Iris pigment epithelial cell (primary cell): ENCODE data around the gene OGFOD3.
"Not testable (repeated sequence)": the region's sequence is repeated elsewhere in the genome, so short reads cannot be mapped to it uniquely, and the experiment has no call there.

Experiments
- DNase-seq: peaks from one replicate; pipeline ENCODE4 v3.0.0-alpha.2; 2011; ENCODE audit warnings: low read depth

Gene OGFOD3

DNA sequence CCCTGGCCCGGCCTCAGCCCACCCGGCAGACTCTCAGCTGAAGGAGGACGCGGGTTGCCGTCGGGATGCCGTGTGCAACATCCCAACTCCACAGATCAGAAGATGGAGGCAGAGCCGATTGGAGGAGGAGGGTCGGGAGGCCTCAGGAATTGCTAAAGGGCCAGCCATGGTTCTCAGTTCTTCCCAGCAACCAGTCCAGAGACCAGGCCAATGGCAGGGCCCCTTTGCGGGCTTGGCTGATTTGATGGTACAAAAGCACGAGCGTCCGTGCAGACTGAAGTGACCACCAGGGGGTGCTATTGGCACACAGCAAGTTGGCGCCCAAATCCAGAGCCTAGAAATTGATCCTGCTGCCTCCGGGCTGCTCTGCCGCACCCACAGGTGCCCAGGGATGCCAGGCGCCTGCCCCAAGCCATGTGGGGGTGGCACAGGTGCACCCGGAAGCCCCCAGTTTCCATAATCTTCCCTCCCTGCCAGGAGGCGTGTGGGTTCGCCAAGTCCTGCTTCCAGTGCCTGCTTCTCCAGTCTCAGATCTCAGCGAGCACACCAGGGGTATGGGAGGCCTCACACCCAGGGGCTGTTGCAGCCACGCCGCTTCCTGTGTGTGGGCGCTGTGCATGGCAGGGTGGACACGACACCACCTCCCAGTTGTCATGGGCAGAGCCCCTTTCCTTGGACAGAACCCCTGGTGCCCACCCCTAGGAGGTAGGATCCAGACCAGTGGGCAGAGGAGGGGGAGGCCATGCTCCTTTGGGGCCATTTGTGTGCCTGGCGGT, 66.5 kb downstream of the OGFOD3 start:
- DNase-seq: peak; percentile 87

DNA sequence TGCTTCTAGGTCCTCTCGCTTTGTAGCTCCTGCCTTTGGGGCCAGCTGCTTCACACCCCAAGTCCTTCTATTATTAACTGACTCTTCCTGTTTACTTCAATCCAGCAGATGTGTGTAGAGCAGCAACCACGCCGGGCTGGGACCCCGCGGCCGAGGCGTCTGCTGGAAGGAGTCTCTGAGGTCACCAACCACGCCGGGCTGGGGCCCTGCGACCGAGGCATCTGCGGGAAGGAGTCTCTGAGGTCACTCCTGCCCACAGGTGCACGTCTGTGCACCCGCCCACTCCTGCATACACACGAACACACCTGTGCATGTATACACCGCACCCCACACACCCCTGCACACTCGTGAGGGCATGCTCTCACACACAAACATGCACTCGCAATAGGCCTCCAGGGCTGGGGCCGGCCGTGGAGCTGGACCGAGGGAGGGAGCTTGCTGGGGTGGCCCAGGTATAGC, 67.1 kb downstream of the OGFOD3 start:
- DNase-seq: no peak

DNA sequence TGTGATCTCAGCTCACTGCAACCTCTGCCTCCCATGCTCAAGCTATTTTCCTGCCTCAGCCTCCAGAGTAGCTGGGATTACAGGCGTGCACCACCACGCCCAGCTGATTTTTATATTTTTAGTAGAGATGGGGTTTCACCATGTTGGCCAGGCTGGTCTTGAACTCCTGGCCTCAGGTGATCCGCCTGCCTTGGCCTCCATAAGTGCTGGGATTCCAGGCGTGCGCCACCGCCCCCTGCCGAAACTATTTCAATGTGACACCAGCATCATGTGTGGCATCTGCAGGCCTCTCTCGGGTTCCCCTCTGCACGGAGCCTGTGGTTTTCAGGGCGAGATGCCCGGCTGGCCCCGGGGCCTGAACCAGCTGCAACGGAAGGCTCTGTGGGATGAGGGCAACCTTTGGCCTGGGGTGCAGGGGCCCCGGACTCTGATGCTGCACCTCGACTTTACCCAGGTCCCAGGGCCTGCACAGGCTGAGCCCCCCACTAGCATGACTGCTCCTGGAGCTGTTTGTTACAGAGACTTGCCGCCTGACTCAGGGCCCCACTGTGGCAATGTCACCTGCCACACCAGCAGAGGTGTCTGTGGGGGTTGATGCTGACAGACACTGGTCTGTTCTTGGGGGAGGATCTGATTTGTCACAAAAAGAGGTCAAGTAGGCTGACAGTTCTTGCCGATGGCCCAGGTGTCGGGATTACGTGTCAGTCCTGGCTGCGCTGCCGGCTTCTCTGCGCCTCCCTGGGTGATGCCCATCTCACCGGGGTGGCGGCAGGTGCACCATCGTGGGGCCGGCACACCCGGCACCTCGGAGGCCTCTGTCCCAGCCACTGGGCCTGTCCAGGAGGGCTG, 68.0 kb downstream of the OGFOD3 start:
- no peak for DNase-seq

DNA sequence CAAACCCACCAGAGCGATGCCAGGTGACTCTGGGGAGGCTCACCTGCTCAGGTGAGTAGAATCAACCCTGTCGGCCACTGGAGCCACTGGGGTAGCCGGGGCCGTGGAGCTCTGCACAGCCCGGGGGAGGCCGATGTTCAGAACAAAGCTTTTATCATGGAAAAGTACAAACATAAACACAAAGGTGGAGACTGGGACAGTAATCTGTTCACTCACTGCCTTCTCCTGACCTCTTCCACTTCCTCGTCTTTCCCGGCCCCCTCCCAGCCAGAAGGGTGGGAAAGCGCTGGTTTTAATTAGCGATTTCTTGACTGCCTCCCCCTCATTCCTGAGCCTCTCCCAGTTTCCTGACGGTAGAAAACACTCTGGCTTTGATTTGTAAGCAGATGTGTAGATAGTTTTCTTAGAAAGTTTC, 69.1 kb downstream of the OGFOD3 start:
- no peak for DNase-seq

DNA sequence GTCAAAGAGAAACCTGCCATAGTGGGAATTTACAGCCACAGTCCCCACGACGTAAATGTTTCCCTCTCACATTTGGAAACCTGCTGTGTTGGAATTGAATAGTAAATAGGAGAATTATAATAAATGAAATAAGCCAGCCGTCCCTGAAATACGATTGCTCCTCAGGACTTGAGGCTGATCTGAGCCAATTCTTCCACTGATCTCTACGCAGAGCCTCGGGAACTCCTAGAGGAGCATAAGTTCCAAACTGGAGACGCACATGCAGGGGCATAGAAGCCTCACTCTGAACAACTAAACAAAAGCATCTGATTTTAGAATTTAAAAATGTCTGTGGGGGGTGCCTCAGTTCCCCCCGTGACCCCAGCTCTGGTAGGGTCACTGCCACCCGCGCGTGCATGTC, 69.5 kb downstream of the OGFOD3 start:
- DNase-seq: no peak

DNA sequence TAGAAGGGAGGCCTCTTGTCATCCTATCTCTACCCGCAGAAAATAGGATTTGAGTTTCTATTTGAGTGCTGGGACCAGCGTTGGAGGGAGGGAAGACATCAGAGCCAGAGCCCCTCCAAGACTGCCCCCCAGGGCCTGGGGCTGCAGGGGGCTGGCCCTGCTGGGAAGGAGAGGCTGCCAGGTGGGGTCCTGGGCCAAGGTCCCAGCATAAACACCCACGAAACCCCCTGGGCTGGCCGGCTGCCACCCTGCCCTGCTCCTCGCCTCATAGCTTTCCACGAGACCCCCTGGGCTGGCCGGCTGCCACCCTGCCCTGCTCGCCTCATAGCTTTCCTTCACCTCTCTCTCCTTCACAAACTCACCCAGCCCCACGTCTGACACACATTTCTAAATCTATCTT, 70.0 kb downstream of the OGFOD3 start:
- DNase-seq: no peak

DNA sequence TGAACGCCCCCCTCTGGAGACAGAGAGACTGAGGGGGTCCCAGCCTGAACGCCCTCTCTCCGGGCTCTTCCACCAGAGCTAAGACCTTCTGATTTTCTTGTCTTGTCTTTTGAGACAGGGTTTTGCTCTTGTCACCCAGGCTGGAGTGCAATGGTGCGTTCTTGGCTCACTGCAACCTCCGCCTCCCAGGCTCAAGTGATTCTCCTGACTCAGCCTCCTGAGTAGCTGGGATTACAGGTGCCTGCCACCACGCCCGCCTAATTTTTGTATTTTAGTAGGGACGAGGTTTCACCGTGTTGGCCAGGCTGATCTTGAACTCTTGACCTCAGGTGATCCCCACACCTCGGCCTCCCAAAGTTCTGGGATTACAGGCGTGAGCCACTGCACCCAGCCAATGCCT, 70.4 kb downstream of the OGFOD3 start:
- DNase-seq: not testable (repeated sequence)

DNA sequence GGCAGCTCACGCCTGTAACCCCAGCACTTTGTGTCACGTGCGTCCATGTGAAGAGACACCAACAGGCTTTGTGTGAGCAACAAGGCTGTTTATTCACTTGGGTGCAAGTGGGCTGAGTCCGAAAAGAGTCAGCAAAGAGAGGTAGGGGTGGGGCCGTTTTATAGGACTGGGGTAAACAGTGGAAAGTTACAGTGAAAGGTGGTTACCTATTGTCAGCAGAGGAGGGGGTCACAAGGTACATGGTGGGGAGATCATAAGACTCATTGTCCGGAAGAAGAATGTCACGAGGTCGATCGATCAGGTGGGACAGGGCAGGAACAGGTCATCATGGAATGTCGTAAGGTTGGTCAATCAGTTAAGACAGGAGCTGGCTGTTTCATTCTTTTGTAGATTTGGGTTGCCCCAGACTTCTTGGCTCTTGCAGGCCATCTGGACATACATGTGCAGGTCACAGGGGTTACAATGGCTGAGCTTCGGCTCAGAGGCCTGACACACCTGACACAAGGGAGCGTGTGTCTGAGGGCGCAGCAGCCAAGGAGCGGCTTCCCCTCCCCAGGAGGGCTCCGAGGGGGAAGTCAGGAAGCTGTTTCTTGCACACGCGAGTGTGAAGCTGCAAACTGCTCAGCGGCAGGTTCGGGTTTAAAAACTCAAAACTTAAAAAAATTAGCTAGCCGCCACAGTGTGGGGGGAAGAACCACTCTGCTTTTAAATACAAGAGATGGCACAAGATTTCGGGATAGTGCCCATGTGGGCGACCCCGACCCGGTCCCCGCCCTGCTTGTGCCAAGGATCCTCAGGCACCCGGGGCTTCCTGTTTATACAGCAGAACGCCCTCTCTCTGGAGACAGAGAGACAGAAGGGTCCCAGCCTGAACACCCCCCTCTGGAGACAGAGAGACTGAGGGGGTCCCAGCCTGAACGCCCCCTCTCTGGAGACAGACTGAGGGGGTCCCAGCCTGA, 71.8 kb downstream of the OGFOD3 start:
- DNase-seq: no peak

DNA sequence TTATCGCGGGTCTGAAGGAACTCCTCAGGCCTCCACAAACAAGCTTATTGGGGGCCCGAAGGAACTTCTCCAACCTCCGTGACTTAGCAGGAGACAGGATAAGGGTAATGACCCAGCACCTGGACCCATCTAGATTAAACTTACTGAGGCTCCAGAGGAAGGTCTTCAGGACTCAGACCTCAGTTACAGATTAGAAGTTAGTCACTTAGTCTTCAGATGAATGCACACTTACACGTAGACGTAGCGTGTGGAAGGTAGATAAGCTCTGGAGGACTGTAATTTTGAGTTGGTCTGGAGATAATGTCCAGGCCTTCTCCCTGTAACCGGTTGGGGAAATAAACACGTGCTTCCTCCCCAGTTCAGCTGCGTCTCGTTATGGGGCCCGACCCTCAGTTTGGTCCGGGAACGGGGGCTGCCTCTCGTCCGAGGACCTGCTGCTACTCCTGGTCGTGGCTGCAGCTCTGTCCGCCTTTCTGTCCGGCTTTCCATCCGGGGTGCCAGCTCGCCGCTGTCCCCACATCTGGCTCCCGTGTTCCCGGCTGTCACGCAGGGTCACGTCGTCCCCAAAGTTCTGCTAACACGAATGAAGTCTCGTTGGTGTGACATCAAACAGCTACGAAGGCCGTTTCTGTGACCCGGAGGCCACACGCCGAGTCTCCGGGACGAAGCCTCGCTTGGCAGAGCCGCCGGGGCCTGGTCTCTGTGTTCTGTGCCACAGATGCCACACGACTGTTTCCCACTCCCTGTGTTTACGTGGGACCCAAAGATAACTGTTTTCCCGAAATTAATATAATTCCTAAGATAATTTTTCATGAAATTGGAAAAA, 73.0 kb downstream of the OGFOD3 start:
- DNase-seq: no peak

DNA sequence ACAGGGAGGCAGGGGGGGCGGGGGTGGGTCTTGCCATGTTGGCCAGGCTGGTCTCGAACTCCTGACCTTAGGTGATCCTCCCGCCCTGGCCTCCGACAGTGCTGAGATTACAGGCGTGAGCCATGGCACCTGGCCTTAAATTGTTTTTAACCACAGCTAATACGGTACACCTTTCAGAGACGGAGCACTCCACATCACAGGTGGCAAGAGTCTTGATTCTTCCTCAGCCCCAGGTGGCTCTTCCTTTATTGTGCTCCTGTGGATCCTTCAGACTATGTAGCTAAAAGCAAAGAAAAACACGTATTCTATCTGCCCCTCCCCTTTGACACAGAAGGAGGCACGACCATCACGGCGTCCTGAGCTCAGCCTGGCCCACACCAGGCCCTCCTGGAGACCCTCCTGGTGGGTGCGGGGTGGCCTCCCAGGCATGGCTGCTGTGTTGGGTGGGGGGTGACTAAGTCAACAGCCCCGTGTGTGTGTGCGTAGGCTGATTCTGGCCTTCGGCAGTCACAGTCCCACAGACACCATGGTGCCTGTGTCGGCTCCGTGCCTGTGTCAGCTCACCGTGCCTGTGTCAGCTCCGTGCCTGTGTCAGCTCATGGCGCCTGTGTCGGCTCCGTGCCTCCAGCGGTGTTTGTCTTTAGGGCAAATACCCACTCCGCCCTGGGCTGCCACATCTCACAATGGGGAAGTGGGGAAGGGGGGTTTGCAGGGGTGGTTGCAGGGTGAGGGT, 74.0 kb downstream of the OGFOD3 start:
- DNase-seq: no peak

DNA sequence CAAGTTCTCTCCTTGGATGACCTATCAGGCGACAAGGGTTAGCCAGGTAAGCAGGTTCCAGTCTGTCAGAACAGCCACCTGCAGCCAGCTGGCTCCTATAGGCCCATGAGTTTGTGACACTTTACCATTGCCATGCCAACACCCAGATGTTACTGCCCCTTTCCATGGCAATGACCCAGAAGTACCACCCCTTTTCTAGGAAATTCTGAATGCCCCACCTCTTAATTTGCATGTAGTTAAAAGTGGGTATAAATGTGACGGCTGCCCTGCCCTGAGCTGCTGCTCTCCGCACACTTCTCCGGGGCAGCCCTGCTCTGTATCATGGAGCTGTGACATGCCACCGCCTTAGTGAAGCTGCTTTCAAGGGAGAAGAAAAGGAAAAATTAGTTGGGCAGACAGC, 74.8 kb downstream of the OGFOD3 start:
- no peak for DNase-seq

DNA sequence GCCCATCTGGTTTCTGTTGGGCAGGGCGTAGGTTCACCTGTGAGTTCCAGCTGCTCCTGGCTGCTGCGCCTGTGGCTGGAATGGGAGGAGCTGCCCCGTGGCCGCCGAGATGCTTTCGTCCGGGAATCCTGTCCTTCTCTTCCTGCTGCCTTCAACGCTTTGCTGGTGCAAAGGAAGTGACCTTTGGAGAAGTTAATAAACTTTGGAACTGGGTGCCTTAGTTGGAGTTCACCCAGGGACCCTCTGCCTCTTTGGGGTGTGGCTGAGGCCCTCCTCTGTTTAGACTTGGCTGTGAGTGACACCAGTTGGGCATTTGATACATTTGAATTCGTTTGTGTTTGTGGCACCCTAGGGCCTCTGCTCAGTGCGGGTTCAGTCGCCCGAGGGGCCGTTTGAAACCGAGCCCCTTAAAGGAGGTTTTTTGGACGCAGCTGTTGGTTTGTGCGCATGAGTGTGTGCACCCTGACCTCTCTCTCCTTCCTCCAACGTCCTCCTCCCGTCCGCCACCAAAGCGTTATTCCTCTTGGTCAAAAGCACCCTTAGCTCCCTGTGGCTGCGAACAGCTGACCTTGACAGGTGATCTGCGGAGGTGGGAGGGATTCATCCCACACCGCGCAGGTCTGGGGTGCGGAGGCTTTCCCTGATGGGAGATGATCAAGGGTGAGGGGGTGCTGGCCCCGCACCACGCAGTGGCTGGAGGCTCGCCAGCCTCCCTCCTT, 75.9 kb downstream of the OGFOD3 start:
- DNase-seq: no peak

DNA sequence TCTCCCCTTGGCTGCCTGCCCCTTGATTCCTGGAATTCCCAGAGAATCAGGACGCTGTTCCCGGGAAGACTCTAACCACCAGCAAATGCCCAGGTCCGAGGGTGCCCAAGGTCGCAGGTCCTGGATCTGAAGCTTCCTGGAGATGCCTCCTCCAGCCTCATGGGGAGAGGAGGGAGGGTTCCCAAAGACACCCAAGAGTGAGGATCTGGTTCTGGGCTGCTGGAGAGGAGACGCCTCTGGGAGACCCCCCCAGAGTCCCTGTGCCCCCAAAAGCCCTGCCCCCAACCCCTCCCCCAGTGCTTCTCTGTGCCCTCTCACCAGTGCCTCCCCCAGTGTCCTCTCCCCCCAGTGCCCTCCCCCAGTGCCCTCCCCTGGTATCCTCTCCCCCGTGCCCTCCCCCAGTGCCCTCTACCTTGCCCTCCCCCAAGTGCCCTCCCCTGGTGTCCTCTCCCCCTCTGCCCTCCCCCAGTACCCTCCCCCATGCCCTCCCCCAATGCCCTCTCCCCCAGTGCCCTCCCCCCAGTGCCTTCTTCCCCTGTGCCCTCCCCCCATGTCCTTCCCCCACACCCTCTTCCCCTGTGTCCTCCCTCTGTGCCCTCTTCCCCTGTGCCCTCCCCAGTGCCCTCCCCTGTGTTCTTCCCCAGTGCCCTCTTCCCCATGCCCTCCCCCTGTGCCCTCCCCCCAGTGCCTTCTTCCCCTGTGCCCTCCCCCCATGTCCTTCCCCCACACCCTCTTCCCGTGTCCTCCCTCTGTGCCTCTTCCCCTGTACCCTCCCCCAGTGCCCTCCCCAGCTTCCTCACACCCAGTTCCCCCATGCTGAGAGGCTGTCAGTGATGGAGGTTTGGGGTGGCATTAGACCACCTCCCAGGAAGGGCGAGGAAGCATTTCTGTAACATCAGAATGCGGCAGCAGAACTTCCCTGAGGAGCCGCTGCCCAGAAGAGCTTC, 78.5 kb downstream of the OGFOD3 start:
- no peak for DNase-seq
